ENCODE measurements around the gene FUT6.

GRCh38 chr19:5873617-5874199 is 34.2 kb upstream of the FUT6 start:
- TF ChIP-seq ARNTL (CRISPR knock-in tag; IDR thresholded peaks at IDR 0.05; ENCODE audit: borderline replicate concordance, low read depth), result no peak
- TF ChIP-seq ISL1 (CRISPR knock-in tag; IDR thresholded peaks at IDR 0.05), result no peak
- TF ChIP-seq SNAI2 (CRISPR knock-in tag; IDR thresholded peaks at IDR 0.05), result no peak
- TF ChIP-seq CSRNP3 (CRISPR knock-in tag; IDR thresholded peaks at IDR 0.05), result no peak
- no peak for TF ChIP-seq ZFP3 (CRISPR knock-in tag; IDR thresholded peaks at IDR 0.05)
- TF ChIP-seq TCF4 (CRISPR knock-in tag; IDR thresholded peaks at IDR 0.05; ENCODE audit: borderline replicate concordance), result no peak
- TF ChIP-seq ZC3H10 (CRISPR knock-in tag; IDR thresholded peaks at IDR 0.05), result no peak
- no peak for TF ChIP-seq PATZ1 (CRISPR knock-in tag; IDR thresholded peaks at IDR 0.05; ENCODE audit: borderline replicate concordance)
- TF ChIP-seq OSR1 (CRISPR knock-in tag; IDR thresholded peaks at IDR 0.05), result no peak
- no peak for TF ChIP-seq ZNF70 (CRISPR knock-in tag; IDR thresholded peaks at IDR 0.05)
- TF ChIP-seq ZNF565 (CRISPR knock-in tag; conservative IDR thresholded peaks at IDR 0.05; ENCODE audit: low read depth), result no peak
- TF ChIP-seq ZNF8 (CRISPR knock-in tag; IDR thresholded peaks at IDR 0.05), result no peak
- no peak for TF ChIP-seq RARB (CRISPR knock-in tag; IDR thresholded peaks at IDR 0.05)
- no peak for TF ChIP-seq TOX (CRISPR knock-in tag; IDR thresholded peaks at IDR 0.05; ENCODE audit: borderline replicate concordance)
